SK-N-SH (cell line): ENCODE measurements around the gene NLRP1.

ENCODE experiments used
- CHD2 ChIP-seq: fragments of 150-350 bp; IDR thresholded peaks from 2 replicates; pipeline ENCODE4 v1.6.1; 2018; ENCODE audit warnings: low read length; ENCODE audit not compliant: partially characterized antibody
- EP300 ChIP-seq, 2 experiments: IDR thresholded peaks; 2 replicates each; pipeline versions ENCODE4 v1.4.0 to v1.6.1; 2012; ENCODE audit warnings: borderline replicate concordance in 1 of 2, low read depth in 1 of 2, low read length in 1 of 2
- EZH2phosphoT487 ChIP-seq: fragments of 200-600 bp; sonication (generic); IDR thresholded peaks from 2 replicates; pipeline ENCODE4 v1.6.1; 2017; ENCODE audit warnings: low read depth, mixed run types, mild to moderate bottlenecking, antibody characterized with exemption, moderate library complexity, borderline replicate concordance
- FOXM1 ChIP-seq: IDR thresholded peaks from 2 replicates; pipeline ENCODE4 v1.4.0; 2012; ENCODE audit warnings: low read depth, mild to moderate bottlenecking
- GATA2 ChIP-seq: sonication (generic); formaldehyde crosslinking; IDR thresholded peaks from 2 replicates; pipeline ENCODE4 v1.5.0; 2020; ENCODE audit warnings: mild to moderate bottlenecking, missing genetic modification reagents
- POLR2AphosphoS5 ChIP-seq: IDR thresholded peaks from 2 replicates; pipeline ENCODE4 v1.6.1; 2012; ENCODE audit warnings: low read depth, low read length
- RAD21 ChIP-seq: IDR thresholded peaks from 2 replicates; pipeline ENCODE4 v1.6.1; 2012; ENCODE audit warnings: mild to moderate bottlenecking, low read length
- RCOR1 ChIP-seq: fragments of 150-350 bp; IDR thresholded peaks from 2 replicates; pipeline ENCODE4 v1.6.1; 2017; ENCODE audit warnings: antibody characterized with exemption, low read length
- SIN3A ChIP-seq: IDR thresholded peaks from 2 replicates; pipeline ENCODE4 v1.6.1; 2012; ENCODE audit warnings: low read depth, mild to moderate bottlenecking, low read length, moderate library complexity, borderline replicate concordance
- TF ChIP-seq, protein P1 (sequence below): IDR thresholded peaks from 2 replicates; pipeline ENCODE4 v1.6.1; 2012; ENCODE audit warnings: mild to moderate bottlenecking, low read depth, low read length, moderate library complexity
- TF ChIP-seq, protein P2 (sequence below): fragments of 200-600 bp; sonication (generic); IDR thresholded peaks from 2 replicates; pipeline ENCODE4 v1.6.1; 2017; ENCODE audit warnings: antibody characterized with exemption, mild to moderate bottlenecking, moderate library complexity
- TF ChIP-seq, protein P3 (sequence below): fragments of 150-350 bp; IDR thresholded peaks from 2 replicates; pipeline ENCODE4 v1.6.1; 2017; ENCODE audit warnings: antibody characterized with exemption, low read length, low read depth, borderline replicate concordance
- TF ChIP-seq, protein P4 (sequence below): IDR thresholded peaks from 2 replicates; pipeline ENCODE4 v1.4.0; 2012; ENCODE audit warnings: low read depth

DNA sequence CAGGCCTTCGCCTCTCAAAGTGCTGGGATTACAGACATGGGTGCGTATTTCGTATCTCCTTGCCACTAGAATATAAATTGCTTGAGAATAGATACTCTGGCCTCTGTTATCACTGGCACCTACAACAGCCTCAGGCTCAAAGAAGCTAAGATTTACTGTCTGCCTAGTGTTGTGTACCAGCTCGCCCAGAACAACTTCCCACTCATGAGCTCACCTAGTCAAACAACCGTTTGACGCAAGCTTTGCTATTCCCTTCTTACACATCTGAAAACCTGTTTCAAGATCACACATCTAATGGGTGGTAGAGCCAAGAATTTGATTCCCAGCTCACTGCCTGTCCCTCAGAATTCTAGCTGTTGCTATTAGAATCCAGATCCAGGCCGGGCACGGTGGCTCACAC is 73.5 kb downstream of the NLRP1 start:
- TF ChIP-seq SIN3A (no peak), POLR2AphosphoS5 (no peak), RCOR1 (no peak), EP300 (IDR thresholded peaks at IDR 0.05; ENCODE audit: borderline replicate concordance in 1 of 2, low read depth in 1 of 2, low read length in 1 of 2) (no peak), FOXM1 (no peak), EZH2phosphoT487 (no peak), RAD21 (no peak), GATA2 (CRISPR knock-in tag) (no peak), CHD2 (no peak)
- TF ChIP-seq, protein P1, sequence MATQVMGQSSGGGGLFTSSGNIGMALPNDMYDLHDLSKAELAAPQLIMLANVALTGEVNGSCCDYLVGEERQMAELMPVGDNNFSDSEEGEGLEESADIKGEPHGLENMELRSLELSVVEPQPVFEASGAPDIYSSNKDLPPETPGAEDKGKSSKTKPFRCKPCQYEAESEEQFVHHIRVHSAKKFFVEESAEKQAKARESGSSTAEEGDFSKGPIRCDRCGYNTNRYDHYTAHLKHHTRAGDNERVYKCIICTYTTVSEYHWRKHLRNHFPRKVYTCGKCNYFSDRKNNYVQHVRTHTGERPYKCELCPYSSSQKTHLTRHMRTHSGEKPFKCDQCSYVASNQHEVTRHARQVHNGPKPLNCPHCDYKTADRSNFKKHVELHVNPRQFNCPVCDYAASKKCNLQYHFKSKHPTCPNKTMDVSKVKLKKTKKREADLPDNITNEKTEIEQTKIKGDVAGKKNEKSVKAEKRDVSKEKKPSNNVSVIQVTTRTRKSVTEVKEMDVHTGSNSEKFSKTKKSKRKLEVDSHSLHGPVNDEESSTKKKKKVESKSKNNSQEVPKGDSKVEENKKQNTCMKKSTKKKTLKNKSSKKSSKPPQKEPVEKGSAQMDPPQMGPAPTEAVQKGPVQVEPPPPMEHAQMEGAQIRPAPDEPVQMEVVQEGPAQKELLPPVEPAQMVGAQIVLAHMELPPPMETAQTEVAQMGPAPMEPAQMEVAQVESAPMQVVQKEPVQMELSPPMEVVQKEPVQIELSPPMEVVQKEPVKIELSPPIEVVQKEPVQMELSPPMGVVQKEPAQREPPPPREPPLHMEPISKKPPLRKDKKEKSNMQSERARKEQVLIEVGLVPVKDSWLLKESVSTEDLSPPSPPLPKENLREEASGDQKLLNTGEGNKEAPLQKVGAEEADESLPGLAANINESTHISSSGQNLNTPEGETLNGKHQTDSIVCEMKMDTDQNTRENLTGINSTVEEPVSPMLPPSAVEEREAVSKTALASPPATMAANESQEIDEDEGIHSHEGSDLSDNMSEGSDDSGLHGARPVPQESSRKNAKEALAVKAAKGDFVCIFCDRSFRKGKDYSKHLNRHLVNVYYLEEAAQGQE: no peak
- TF ChIP-seq, protein P2, sequence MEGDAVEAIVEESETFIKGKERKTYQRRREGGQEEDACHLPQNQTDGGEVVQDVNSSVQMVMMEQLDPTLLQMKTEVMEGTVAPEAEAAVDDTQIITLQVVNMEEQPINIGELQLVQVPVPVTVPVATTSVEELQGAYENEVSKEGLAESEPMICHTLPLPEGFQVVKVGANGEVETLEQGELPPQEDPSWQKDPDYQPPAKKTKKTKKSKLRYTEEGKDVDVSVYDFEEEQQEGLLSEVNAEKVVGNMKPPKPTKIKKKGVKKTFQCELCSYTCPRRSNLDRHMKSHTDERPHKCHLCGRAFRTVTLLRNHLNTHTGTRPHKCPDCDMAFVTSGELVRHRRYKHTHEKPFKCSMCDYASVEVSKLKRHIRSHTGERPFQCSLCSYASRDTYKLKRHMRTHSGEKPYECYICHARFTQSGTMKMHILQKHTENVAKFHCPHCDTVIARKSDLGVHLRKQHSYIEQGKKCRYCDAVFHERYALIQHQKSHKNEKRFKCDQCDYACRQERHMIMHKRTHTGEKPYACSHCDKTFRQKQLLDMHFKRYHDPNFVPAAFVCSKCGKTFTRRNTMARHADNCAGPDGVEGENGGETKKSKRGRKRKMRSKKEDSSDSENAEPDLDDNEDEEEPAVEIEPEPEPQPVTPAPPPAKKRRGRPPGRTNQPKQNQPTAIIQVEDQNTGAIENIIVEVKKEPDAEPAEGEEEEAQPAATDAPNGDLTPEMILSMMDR: no peak
- TF ChIP-seq, protein P3, sequence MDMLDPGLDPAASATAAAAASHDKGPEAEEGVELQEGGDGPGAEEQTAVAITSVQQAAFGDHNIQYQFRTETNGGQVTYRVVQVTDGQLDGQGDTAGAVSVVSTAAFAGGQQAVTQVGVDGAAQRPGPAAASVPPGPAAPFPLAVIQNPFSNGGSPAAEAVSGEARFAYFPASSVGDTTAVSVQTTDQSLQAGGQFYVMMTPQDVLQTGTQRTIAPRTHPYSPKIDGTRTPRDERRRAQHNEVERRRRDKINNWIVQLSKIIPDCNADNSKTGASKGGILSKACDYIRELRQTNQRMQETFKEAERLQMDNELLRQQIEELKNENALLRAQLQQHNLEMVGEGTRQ: no peak
- TF ChIP-seq, protein P4, sequence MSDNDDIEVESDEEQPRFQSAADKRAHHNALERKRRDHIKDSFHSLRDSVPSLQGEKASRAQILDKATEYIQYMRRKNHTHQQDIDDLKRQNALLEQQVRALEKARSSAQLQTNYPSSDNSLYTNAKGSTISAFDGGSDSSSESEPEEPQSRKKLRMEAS: no peak
